ENCODE data around the gene DOCK10. TPM values are rescaled to one million over a fixed set of nuclear protein-coding genes. Genes with fewer than 3 reads are reported as not detected.

The DOCK10 gene
- polyA plus RNA-seq = 1 to 10 TPM; 2.3 to 6.8 (median 3.5) TPM
- long read RNA-seq, donor 1 = 0 reads
- long read RNA-seq, donor 2 = 0 reads
- long read RNA-seq, donor 3, partial matches to known transcripts = 9 of 9 reads
- long read RNA-seq, donor 3, other reads (novel, unspliced or antisense) = 0 of 9 reads
- long read RNA-seq, donor 4 = 0 reads
- long read RNA-seq, donor 5 = 0 reads
- long read RNA-seq, donor 6 = 0 reads
- long read RNA-seq, donor 7 = 0 reads
- long read RNA-seq, donor 8 = 0 reads
- long read RNA-seq, donor 9 = 0 reads
- long read RNA-seq, donor 10, partial matches to known transcripts = 16 of 16 reads
- long read RNA-seq, donor 10, other reads (novel, unspliced or antisense) = 0 of 16 reads

DNA sequence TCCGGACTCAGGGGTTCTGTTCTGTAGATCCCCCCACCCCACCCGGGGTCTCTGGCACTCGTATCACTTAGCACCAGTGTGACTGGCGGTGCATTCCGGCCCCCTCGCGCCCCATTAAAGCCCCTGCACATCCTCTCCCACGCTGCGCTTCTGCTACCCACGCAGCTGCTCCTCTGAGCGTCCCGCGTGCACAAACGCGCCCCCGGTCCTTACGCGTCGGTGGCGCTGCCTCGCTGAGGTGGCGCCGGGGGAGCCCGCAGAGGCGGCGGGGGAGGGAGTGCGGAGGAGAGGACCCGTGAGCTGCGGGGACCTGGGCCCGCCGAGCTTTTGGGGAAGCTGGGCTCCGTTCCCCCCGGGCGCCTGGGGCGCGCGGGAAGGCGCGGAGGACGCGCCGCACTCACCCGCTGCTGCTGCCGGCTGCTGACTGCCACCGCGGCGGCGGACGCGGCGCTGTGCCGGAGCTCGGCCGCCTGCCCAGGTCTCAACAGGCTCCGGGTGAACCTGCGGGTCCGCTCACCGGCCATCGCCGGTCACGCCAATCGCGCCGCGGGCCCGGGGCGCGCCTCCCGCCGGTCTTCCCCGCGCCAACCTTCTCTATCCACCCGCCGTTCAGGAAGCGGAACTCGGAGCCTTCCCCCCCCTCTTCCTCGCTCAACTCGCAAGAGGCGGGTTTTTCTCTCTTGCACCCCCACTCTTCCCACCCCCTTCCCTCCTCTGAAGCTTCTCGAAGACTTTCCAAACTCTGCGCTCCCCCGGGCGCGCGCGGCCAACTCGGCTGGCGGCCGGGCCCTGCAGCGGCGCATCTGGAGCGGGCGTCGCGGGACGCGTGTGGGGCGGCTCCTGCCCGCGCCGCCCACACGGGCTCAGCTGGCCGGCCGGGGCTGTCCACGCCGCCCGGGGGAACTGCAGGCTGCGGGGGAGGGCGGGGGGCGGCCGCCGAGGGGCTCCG, at the start of gene DOCK10:
TSS of gene DOCK10 (minus strand) at position 618 of the 949 bp plus-strand sequence. CDS start at position 524, 94 bp downstream.
- Histone ChIP-seq H3K4me1 (ENCODE audit: control insufficient read depth in 3 of 3, insufficient read depth in 2 of 3, low read depth in 1 of 3, low read length in 2 of 3) (peaks cover 0 to 8% (median 3%) of the 10 kb centered on the region in 3 donors), H3K36me3 (ENCODE audit: control insufficient read depth in 3 of 3, insufficient read depth in 2 of 3, low read depth in 1 of 3, low read length in 3 of 3) (no peaks in the 10 kb centered on the region), H3K27ac (ENCODE audit: low read depth in 1 of 3, low read length in 2 of 3) (peak within 1 kb of the TSS in 2 of 3 donors; percentile 39 to 79), H3K9me3 (ENCODE audit: control insufficient read depth in 2 of 2, insufficient read depth in 1 of 2, low read depth in 1 of 2, low read length in 1 of 2) (no peaks in the 10 kb centered on the region), H3K4me3 (ENCODE audit: low read depth in 1 of 3, low read length in 3 of 3) (peak within 1 kb of the TSS; percentile 53 to 80 (median 66)), H3K27me3 (ENCODE audit: control insufficient read depth in 3 of 3, insufficient read depth in 3 of 3, low read length in 3 of 3) (peaks cover 0 to 38% (median 3%) of the 10 kb centered on the region in 3 donors)
- DNase-seq (peak; percentile 8 to 55), FAIRE-seq (no peak)
- WGBS, 3 donors = 1% methylated on average over 74 to 113 of the region's 113 CpGs

- no peaks in the 10 kb centered on the region for H3K9me3 ChIP-seq (ENCODE audit: control insufficient read depth in 2 of 2, insufficient read depth in 1 of 2, low read depth in 1 of 2, low read length in 1 of 2)
- FAIRE-seq = no peak
- 77 to 91% (median 86%) methylated on average over 2 of the region's 2 CpGs for WGBS, 3 donors
These were observed 49.1 kb upstream of the DOCK10 start for GRCh38 chr2:225091336-225091735.

GRCh38 chr2:225090746-225091145, 48.5 kb upstream of the DOCK10 start:
- FAIRE-seq (no peak), DNase-seq (no peak)
- Histone ChIP-seq H3K4me1 (ENCODE audit: control insufficient read depth in 3 of 3, insufficient read depth in 2 of 3, low read depth in 1 of 3, low read length in 2 of 3) (no peaks in the 10 kb centered on the region), H3K27ac (ENCODE audit: low read depth in 1 of 3, low read length in 2 of 3) (no peak overlapping the region), H3K9me3 (ENCODE audit: control insufficient read depth in 2 of 2, insufficient read depth in 1 of 2, low read depth in 1 of 2, low read length in 1 of 2) (no peaks in the 10 kb centered on the region), H3K36me3 (ENCODE audit: control insufficient read depth in 3 of 3, insufficient read depth in 2 of 3, low read depth in 1 of 3, low read length in 3 of 3) (no peaks in the 10 kb centered on the region), H3K4me3 (ENCODE audit: low read depth in 1 of 3, low read length in 3 of 3) (no peak overlapping the region), H3K27me3 (ENCODE audit: control insufficient read depth in 3 of 3, insufficient read depth in 3 of 3, low read length in 3 of 3) (peaks cover 0 to 2% (median 0%) of the 10 kb centered on the region in 3 donors)
- WGBS, 3 donors = 64 to 80% (median 70%) methylated on average over 3 of the region's 3 CpGs

More at GRCh38 chr2:225091336-225091735, 49.1 kb upstream of the DOCK10 start:
- H3K27me3 ChIP-seq (ENCODE audit: control insufficient read depth in 3 of 3, insufficient read depth in 3 of 3, low read length in 3 of 3) = peaks cover 0 to 2% (median 0%) of the 10 kb centered on the region in 3 donors
- DNase-seq = no peak
- H3K36me3 ChIP-seq (ENCODE audit: control insufficient read depth in 3 of 3, insufficient read depth in 2 of 3, low read depth in 1 of 3, low read length in 3 of 3) = no peaks in the 10 kb centered on the region
- no peak overlapping the region for H3K27ac ChIP-seq (ENCODE audit: low read depth in 1 of 3, low read length in 2 of 3)
- no peak overlapping the region for H3K4me3 ChIP-seq (ENCODE audit: low read depth in 1 of 3, low read length in 3 of 3)
- H3K4me1 ChIP-seq (ENCODE audit: control insufficient read depth in 3 of 3, insufficient read depth in 2 of 3, low read depth in 1 of 3, low read length in 2 of 3) = no peaks in the 10 kb centered on the region

- Histone ChIP-seq H3K4me3 (ENCODE audit: low read depth in 1 of 3, low read length in 3 of 3) (no peak overlapping the region), H3K4me1 (ENCODE audit: control insufficient read depth in 3 of 3, insufficient read depth in 2 of 3, low read depth in 1 of 3, low read length in 2 of 3) (no peaks in the 10 kb centered on the region), H3K9me3 (ENCODE audit: control insufficient read depth in 2 of 2, insufficient read depth in 1 of 2, low read depth in 1 of 2, low read length in 1 of 2) (no peaks in the 10 kb centered on the region), H3K36me3 (ENCODE audit: control insufficient read depth in 3 of 3, insufficient read depth in 2 of 3, low read depth in 1 of 3, low read length in 3 of 3) (no peaks in the 10 kb centered on the region), H3K27ac (ENCODE audit: low read depth in 1 of 3, low read length in 2 of 3) (no peak overlapping the region), H3K27me3 (ENCODE audit: control insufficient read depth in 3 of 3, insufficient read depth in 3 of 3, low read length in 3 of 3) (peaks cover 0 to 2% (median 0%) of the 10 kb centered on the region in 3 donors)
- DNase-seq (no peak), FAIRE-seq (no peak)
- 68 to 84% (median 82%) methylated on average over 5 of the region's 5 CpGs for WGBS, 3 donors
These were observed 44.6 kb upstream of the DOCK10 start for GRCh38 chr2:225086915-225087314.

GRCh38 chr2:225086439-225086838, 44.2 kb upstream of the DOCK10 start:
- WGBS, 3 donors = 90 to 91% (median 91%) methylated on average over 4 of the region's 4 CpGs
- Histone ChIP-seq H3K4me3 (ENCODE audit: low read depth in 1 of 3, low read length in 3 of 3) (no peak overlapping the region), H3K9me3 (ENCODE audit: control insufficient read depth in 2 of 2, insufficient read depth in 1 of 2, low read depth in 1 of 2, low read length in 1 of 2) (no peaks in the 10 kb centered on the region), H3K36me3 (ENCODE audit: control insufficient read depth in 3 of 3, insufficient read depth in 2 of 3, low read depth in 1 of 3, low read length in 3 of 3) (no peaks in the 10 kb centered on the region), H3K27me3 (ENCODE audit: control insufficient read depth in 3 of 3, insufficient read depth in 3 of 3, low read length in 3 of 3) (peaks cover 0 to 2% (median 0%) of the 10 kb centered on the region in 3 donors), H3K4me1 (ENCODE audit: control insufficient read depth in 3 of 3, insufficient read depth in 2 of 3, low read depth in 1 of 3, low read length in 2 of 3) (no peaks in the 10 kb centered on the region), H3K27ac (ENCODE audit: low read depth in 1 of 3, low read length in 2 of 3) (no peak overlapping the region)
- DNase-seq (no peak), FAIRE-seq (no peak)

DNA sequence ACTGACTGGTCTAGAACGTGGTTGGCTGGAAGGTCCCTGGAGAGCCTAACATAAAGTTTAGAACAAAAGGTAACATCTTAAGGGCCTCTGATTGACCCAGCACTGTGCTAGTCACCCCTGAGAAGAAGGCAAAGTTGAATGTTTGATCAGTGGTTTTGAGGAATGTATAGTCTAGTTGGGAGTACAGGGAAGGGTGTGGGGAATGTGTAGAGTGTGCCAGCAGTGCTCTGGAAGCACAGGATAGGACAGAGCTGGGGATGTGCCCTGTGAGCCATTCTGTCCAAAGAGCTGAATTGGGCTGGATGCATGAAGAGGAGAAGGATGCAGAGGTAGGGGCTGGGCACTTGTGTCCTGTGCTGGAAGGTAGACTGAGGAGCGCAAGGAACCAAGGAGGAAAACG, 41.0 kb upstream of the DOCK10 start:
- WGBS, 3 donors = 88 to 92% (median 91%) methylated on average over 3 of the region's 3 CpGs

DNA sequence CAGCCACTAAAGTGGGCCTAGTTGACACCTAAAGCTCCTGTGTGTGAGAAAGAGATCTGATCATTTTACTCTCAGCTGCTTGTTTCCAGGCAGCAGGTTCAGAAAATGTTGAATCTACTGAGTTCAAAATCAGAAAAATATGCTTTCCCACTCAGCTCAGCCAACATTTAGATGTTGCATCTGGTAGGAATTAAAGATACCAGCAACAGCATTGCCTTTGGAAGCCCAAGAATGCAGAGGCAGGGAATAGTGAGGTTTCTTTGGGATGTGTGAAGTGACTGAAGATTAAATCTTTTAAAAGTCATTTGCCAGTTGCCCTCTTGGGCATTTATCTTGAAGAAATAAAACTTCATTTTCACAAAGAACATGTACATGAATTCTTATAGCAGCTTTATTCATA, 33.9 kb upstream of the DOCK10 start:
- no peak for DNase-seq
- Histone ChIP-seq H3K4me1 (ENCODE audit: control insufficient read depth in 3 of 3, insufficient read depth in 2 of 3, low read depth in 1 of 3, low read length in 2 of 3) (no peaks in the 10 kb centered on the region), H3K27ac (ENCODE audit: low read depth in 1 of 3, low read length in 2 of 3) (no peak overlapping the region), H3K36me3 (ENCODE audit: control insufficient read depth in 3 of 3, insufficient read depth in 2 of 3, low read depth in 1 of 3, low read length in 3 of 3) (no peaks in the 10 kb centered on the region), H3K4me3 (ENCODE audit: low read depth in 1 of 3, low read length in 3 of 3) (no peak overlapping the region), H3K27me3 (ENCODE audit: control insufficient read depth in 3 of 3, insufficient read depth in 3 of 3, low read length in 3 of 3) (peaks cover 0 to 2% (median 0%) of the 10 kb centered on the region in 3 donors), H3K9me3 (ENCODE audit: control insufficient read depth in 2 of 2, insufficient read depth in 1 of 2, low read depth in 1 of 2, low read length in 1 of 2) (no peaks in the 10 kb centered on the region)
- no peak for FAIRE-seq

More for the DNA sequence above, 41.0 kb upstream of the DOCK10 start:
- FAIRE-seq (no peak), DNase-seq (no peak)
- Histone ChIP-seq H3K9me3 (ENCODE audit: control insufficient read depth in 2 of 2, insufficient read depth in 1 of 2, low read depth in 1 of 2, low read length in 1 of 2) (no peaks in the 10 kb centered on the region), H3K27me3 (ENCODE audit: control insufficient read depth in 3 of 3, insufficient read depth in 3 of 3, low read length in 3 of 3) (no peaks in the 10 kb centered on the region), H3K4me1 (ENCODE audit: control insufficient read depth in 3 of 3, insufficient read depth in 2 of 3, low read depth in 1 of 3, low read length in 2 of 3) (no peaks in the 10 kb centered on the region), H3K36me3 (ENCODE audit: control insufficient read depth in 3 of 3, insufficient read depth in 2 of 3, low read depth in 1 of 3, low read length in 3 of 3) (no peaks in the 10 kb centered on the region), H3K27ac (ENCODE audit: low read depth in 1 of 3, low read length in 2 of 3) (no peak overlapping the region), H3K4me3 (ENCODE audit: low read depth in 1 of 3, low read length in 3 of 3) (no peak overlapping the region)

DNA sequence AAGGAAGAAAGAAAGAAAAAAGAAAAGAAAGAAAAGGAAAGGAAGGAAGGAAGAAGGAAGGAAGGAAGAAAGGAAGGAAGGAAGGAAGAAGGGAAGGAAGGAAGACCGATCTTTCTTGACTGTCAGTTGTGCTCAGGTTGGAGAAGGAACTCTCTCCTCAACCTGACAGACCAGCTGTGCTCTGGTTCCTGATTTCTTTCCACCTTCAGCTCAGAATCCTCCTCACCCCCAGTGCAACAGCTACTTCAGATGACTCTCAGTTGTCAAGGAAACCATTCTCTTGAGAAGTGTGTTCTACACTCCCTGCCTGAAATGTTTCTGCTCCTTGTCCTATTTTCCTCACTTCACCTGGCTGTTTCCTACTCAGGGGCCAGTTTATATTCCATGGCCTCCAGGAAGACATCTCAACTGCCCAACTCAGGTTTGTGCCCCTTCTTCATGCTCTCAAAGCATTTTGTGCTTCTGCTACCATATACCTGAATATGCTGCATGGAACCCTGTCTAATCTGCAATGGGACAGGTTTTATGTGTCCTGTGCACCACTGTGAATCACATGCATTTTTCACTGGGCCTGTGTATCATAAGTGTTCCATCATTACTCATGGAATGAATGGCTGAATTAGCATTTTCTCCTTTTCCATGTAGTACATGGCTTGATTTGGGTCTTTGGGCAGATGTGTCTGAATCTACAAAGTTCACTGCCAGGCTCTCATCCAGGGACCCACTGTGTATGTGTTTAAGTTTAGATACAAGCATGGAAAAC, 32.8 kb upstream of the DOCK10 start:
- FAIRE-seq (no peak), DNase-seq (no peak)
- Histone ChIP-seq H3K27ac (ENCODE audit: low read depth in 1 of 3, low read length in 2 of 3) (no peak overlapping the region), H3K4me1 (ENCODE audit: control insufficient read depth in 3 of 3, insufficient read depth in 2 of 3, low read depth in 1 of 3, low read length in 2 of 3) (no peaks in the 10 kb centered on the region), H3K27me3 (ENCODE audit: control insufficient read depth in 3 of 3, insufficient read depth in 3 of 3, low read length in 3 of 3) (peaks cover 0 to 2% (median 0%) of the 10 kb centered on the region in 3 donors), H3K9me3 (ENCODE audit: control insufficient read depth in 2 of 2, insufficient read depth in 1 of 2, low read depth in 1 of 2, low read length in 1 of 2) (no peaks in the 10 kb centered on the region), H3K36me3 (ENCODE audit: control insufficient read depth in 3 of 3, insufficient read depth in 2 of 3, low read depth in 1 of 3, low read length in 3 of 3) (no peaks in the 10 kb centered on the region), H3K4me3 (ENCODE audit: low read depth in 1 of 3, low read length in 3 of 3) (no peak overlapping the region)
- 71 to 100% (median 82%) methylated on average over 1 of the region's 1 CpG for WGBS, 3 donors
